HepG2 (cell line): ENCODE results near the gene CNN3. TPM values are rescaled to one million over a fixed set of nuclear protein-coding genes. Genes with fewer than 3 reads are reported as not detected.

Source experiments
- AGO2 ChIP-seq: fragments of 200-400 bp; formaldehyde crosslinking; optimal IDR thresholded peaks from 2 replicates; pipeline ENCODE3; 2017; ENCODE audit warnings: mild to moderate bottlenecking, low read depth, low read length, moderate library complexity
- CBX2 ChIP-seq, 2 experiments: fragments of 200-600 bp in 1 of 2; sonication (generic); formaldehyde crosslinking in 1 of 2; IDR thresholded peaks; 2 replicates each; pipeline versions ENCODE4 v1.7.0 to v1.8.1; 2018 to 2022; ENCODE audit warnings: low read depth in 2 of 2, low read length in 1 of 2, mild to moderate bottlenecking in 1 of 2, missing genetic modification reagents in 1 of 2
- GATAD1 ChIP-seq: IDR thresholded peaks from 2 replicates; pipeline ENCODE4 v1.6.1; 2016; ENCODE audit warnings: missing genetic modification reagents, missing compliant biosample characterization
- ISL2 ChIP-seq: sonication (generic); formaldehyde crosslinking; IDR thresholded peaks from 2 replicates; pipeline ENCODE4 v1.5.0; 2020; ENCODE audit warnings: missing genetic modification reagents
- KDM2A ChIP-seq: sonication (generic); formaldehyde crosslinking; IDR thresholded peaks from 2 replicates; pipeline ENCODE4 v1.4.0; 2020; ENCODE audit warnings: low read depth, missing genetic modification reagents, borderline replicate concordance
- MATR3 ChIP-seq: sonication (generic); formaldehyde crosslinking; IDR thresholded peaks from 2 replicates; pipeline ENCODE4 v1.4.0; 2020; ENCODE audit warnings: missing genetic modification reagents
- NCOA1 ChIP-seq: sonication (generic); formaldehyde crosslinking; IDR thresholded peaks from 2 replicates; pipeline ENCODE4 v1.9.0; 2021; ENCODE audit warnings: missing genetic modification reagents
- NPAS2 ChIP-seq: sonication (generic); formaldehyde crosslinking; IDR thresholded peaks from 2 replicates; pipeline ENCODE4 v1.8.0; 2022; ENCODE audit warnings: mild to moderate bottlenecking, missing genetic modification reagents, borderline replicate concordance
- PAWR ChIP-seq: sonication (generic); formaldehyde crosslinking; IDR thresholded peaks from 2 replicates; pipeline ENCODE4 v1.4.0; 2020; ENCODE audit warnings: missing genetic modification reagents, mild to moderate bottlenecking, borderline replicate concordance
- RCOR2 ChIP-seq: IDR thresholded peaks from 2 replicates; pipeline ENCODE4 v1.6.1; 2016; ENCODE audit warnings: missing biosample characterization, missing genetic modification reagents
- REPIN1 ChIP-seq: sonication (generic); formaldehyde crosslinking; IDR thresholded peaks from 2 replicates; pipeline ENCODE4 v1.8.0; 2022; ENCODE audit warnings: missing genetic modification reagents, low read depth, mild to moderate bottlenecking, borderline replicate concordance
- SETDB1 ChIP-seq: sonication (generic); formaldehyde crosslinking; IDR thresholded peaks from 2 replicates; pipeline ENCODE4 v1.5.1; 2020; ENCODE audit warnings: missing genetic modification reagents, mild to moderate bottlenecking, borderline replicate concordance
- SRY ChIP-seq: sonication (generic); formaldehyde crosslinking; IDR thresholded peaks from 2 replicates; pipeline ENCODE4 v1.8.0; 2022; ENCODE audit warnings: mild to moderate bottlenecking, missing genetic modification reagents
- STAG1 ChIP-seq: sonication (generic); formaldehyde crosslinking; IDR thresholded peaks from 2 replicates; pipeline ENCODE4 v1.4.0; 2020; ENCODE audit warnings: missing genetic modification reagents
- U2AF1 ChIP-seq: fragments of 200-400 bp; formaldehyde crosslinking; optimal IDR thresholded peaks from 2 replicates; pipeline ENCODE3; 2017; ENCODE audit warnings: mild to moderate bottlenecking, low read depth, low read length
- XRCC5 ChIP-seq: fragments of 200-400 bp; formaldehyde crosslinking; optimal IDR thresholded peaks from 2 replicates; pipeline ENCODE3; 2017; ENCODE audit warnings: mild to moderate bottlenecking, low read length
- ZEB1 ChIP-seq: IDR thresholded peaks from 2 replicates; pipeline ENCODE4 v1.6.1; 2012; ENCODE audit warnings: mild to moderate bottlenecking, low read depth, inconsistent platforms; ENCODE audit not compliant: insufficient replicate concordance
- ZNF33A ChIP-seq: sonication (generic); formaldehyde crosslinking; IDR thresholded peaks from 2 replicates; pipeline ENCODE4 v1.5.1; 2020; ENCODE audit warnings: missing genetic modification reagents, mild to moderate bottlenecking, moderate library complexity, borderline replicate concordance
- ZNF674 ChIP-seq: sonication (generic); formaldehyde crosslinking; IDR thresholded peaks from 2 replicates; pipeline ENCODE4 v1.5.0; 2020; ENCODE audit warnings: low read depth, mild to moderate bottlenecking, missing genetic modification reagents
- ZNF678 ChIP-seq: sonication (generic); formaldehyde crosslinking; IDR thresholded peaks from 2 replicates; pipeline ENCODE4 v1.4.0; 2020; ENCODE audit warnings: mild to moderate bottlenecking, missing genetic modification reagents
- ZNF768 ChIP-seq: sonication (generic); formaldehyde crosslinking; IDR thresholded peaks from 2 replicates; pipeline ENCODE4 v1.4.0; 2020; ENCODE audit warnings: missing genetic modification reagents
- ZNF891 ChIP-seq: sonication (generic); formaldehyde crosslinking; IDR thresholded peaks from 2 replicates; pipeline ENCODE4 v1.5.0; 2020; ENCODE audit warnings: mild to moderate bottlenecking, missing genetic modification reagents
- ZSCAN20 ChIP-seq: sonication (generic); formaldehyde crosslinking; IDR thresholded peaks from 2 replicates; pipeline ENCODE4 v1.4.0; 2020; ENCODE audit warnings: missing genetic modification reagents, mild to moderate bottlenecking, borderline replicate concordance
- polyA plus RNA-seq, 8 experiments: library from polyadenylated mRNA; depleted of rRNA in 3 of 8; stranded (reverse) in 7 of 8; unstranded in 1 of 8; fragments of >200 nt; fragmentation: Illumina TruSeq in 4 of 8; extraction: Trizol in 4 of 8; gene quantifications; 2 replicates each; pipeline versions ENCODE4 v1.2.1 to v1.2.3, GENCODE V29; 2011 to 2016; ENCODE audit warnings: low read depth in 4 of 8, missing spikeins in 1 of 8, mixed read lengths in 1 of 8; ENCODE audit not compliant: insufficient read depth in 1 of 8
- total RNA-seq, 5 experiments: library from RNA; depleted of rRNA; stranded (reverse); fragments of >200 nt; fragmentation: Illumina TruSeq; extraction: Trizol; gene quantifications; 2 replicates each; pipeline ENCODE4 v1.2.3, GENCODE V29; 2016; ENCODE audit warnings: low read depth in 1 of 5
- TF ChIP-seq, protein P1 (sequence below): sonication (generic); formaldehyde crosslinking; IDR thresholded peaks from 2 replicates; pipeline ENCODE4 v1.5.0; 2020; ENCODE audit warnings: mild to moderate bottlenecking, missing genetic modification reagents
- TF ChIP-seq, protein P2 (sequence below): sonication (generic); formaldehyde crosslinking; IDR thresholded peaks from 2 replicates; pipeline ENCODE4 v1.8.0; 2022; ENCODE audit warnings: missing genetic modification reagents, mild to moderate bottlenecking, moderate library complexity, borderline replicate concordance

Gene CNN3
- total and polyA plus RNA-seq, 2 of the 13 experiments (the other 11 are each of a cell fraction or from before 2014, with no cell fraction given) = 113 to 223 TPM

- TF ChIP-seq ZNF33A (CRISPR knock-in tag) (no peak), GATAD1 (CRISPR knock-in tag) (no peak), ZSCAN20 (0 out of 2 replicates have a peak, but pooled peaks have one; percentile 19), ZEB1 (peak; percentile 47), MATR3 (CRISPR knock-in tag) (peak; percentile 53; the same call in 1 of the 2 replicates), ZNF891 (CRISPR knock-in tag) (no peak), U2AF1 (no peak), CBX2 (IDR thresholded peaks at IDR 0.05; ENCODE audit: low read depth, low read length) (no peak), CBX2 (CRISPR knock-in tag; IDR thresholded peaks at IDR 0.05; ENCODE audit: low read depth) (no peak), NPAS2 (no peak), ZNF678 (CRISPR knock-in tag) (peak; percentile 32; the same call in 1 of the 2 replicates), PAWR (CRISPR knock-in tag) (0 out of 2 replicates have a peak, but pooled peaks have one; percentile 47), RCOR2 (no peak), XRCC5 (peak; percentile 56), KDM2A (CRISPR knock-in tag) (0 out of 2 replicates have a peak, but pooled peaks have one; percentile 50), ZNF674 (no peak), REPIN1 (CRISPR knock-in tag) (no peak), SETDB1 (CRISPR knock-in tag) (no peak), ZNF768 (CRISPR knock-in tag) (0 out of 2 replicates have a peak, but pooled peaks have one; percentile 13), NCOA1 (no peak), STAG1 (CRISPR knock-in tag) (peak; percentile 29), ISL2 (0 out of 2 replicates have a peak, but pooled peaks have one; percentile 11), AGO2 (peak; percentile 87), SRY (CRISPR knock-in tag) (peak; percentile 85; the same call in 1 of the 2 replicates)
- TF ChIP-seq, protein P1, sequence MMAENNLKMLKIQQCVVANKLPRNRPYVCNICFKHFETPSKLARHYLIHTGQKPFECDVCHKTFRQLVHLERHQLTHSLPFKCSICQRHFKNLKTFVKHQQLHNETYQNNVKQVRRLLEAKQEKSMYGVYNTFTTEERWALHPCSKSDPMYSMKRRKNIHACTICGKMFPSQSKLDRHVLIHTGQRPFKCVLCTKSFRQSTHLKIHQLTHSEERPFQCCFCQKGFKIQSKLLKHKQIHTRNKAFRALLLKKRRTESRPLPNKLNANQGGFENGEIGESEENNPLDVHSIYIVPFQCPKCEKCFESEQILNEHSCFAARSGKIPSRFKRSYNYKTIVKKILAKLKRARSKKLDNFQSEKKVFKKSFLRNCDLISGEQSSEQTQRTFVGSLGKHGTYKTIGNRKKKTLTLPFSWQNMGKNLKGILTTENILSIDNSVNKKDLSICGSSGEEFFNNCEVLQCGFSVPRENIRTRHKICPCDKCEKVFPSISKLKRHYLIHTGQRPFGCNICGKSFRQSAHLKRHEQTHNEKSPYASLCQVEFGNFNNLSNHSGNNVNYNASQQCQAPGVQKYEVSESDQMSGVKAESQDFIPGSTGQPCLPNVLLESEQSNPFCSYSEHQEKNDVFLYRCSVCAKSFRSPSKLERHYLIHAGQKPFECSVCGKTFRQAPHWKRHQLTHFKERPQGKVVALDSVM (CRISPR knock-in tag) = no peak
- TF ChIP-seq, protein P2, sequence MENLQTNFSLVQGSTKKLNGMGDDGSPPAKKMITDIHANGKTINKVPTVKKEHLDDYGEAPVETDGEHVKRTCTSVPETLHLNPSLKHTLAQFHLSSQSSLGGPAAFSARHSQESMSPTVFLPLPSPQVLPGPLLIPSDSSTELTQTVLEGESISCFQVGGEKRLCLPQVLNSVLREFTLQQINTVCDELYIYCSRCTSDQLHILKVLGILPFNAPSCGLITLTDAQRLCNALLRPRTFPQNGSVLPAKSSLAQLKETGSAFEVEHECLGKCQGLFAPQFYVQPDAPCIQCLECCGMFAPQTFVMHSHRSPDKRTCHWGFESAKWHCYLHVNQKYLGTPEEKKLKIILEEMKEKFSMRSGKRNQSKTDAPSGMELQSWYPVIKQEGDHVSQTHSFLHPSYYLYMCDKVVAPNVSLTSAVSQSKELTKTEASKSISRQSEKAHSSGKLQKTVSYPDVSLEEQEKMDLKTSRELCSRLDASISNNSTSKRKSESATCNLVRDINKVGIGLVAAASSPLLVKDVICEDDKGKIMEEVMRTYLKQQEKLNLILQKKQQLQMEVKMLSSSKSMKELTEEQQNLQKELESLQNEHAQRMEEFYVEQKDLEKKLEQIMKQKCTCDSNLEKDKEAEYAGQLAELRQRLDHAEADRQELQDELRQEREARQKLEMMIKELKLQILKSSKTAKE = 0 out of 2 replicates have a peak, but pooled peaks have one; percentile 9
Measured at GRCh38 chr1:94926126-94926914, 590 bp downstream of the CNN3 start (continued).
